ENCODE results near the gene RNF144B. TPM values are rescaled to one million over a fixed set of nuclear protein-coding genes. Genes with fewer than 3 reads are reported as not detected.

RNF144B gene
- total and polyA plus RNA-seq, 9 of the 15 experiments (the other 6 are each of a cell fraction or from before 2014, with no cell fraction given) = 0.01 TPM; not detected in 8

GRCh38 chr6:18420328-18420727, 33.2 kb downstream of the RNF144B start:
- Histone ChIP-seq H3K9me3 (replicated peaks; ENCODE audit: control insufficient read depth, insufficient read depth, low read depth, low read length) (no peaks in the 10 kb centered on the region), H3K9me1 (ENCODE audit: control insufficient read depth, insufficient read depth, low read length) (no peaks in the 10 kb centered on the region), H2AFZ (ENCODE audit: low read depth, low read length) (no peak overlapping the region), H4K20me1 (replicated peaks; ENCODE audit: control insufficient read depth, insufficient read depth, low read length) (no peaks in the 10 kb centered on the region), H3K27ac (ENCODE audit: extremely low read depth, low read depth, low read length) (no peak overlapping the region), H3K4me2 (ENCODE audit: insufficient read depth, low read length) (no peak overlapping the region), H3K27me3 (ENCODE audit: control insufficient read depth in 2 of 2, insufficient read depth in 2 of 2, low read length in 2 of 2) (no peaks in the 10 kb centered on the region), H3K4me3 (no peak overlapping the region), H3K4me1 (replicated peaks in 1 of 2; ENCODE audit: control insufficient read depth in 2 of 2, insufficient read depth in 2 of 2, low read length in 2 of 2) (no peaks in the 10 kb centered on the region), H3K79me2 (ENCODE audit: control insufficient read depth, insufficient read depth, low read length) (no peaks in the 10 kb centered on the region), H3K9ac (ENCODE audit: insufficient read depth in 1 of 2, low read depth in 2 of 2, low read length in 2 of 2) (no peak overlapping the region), H3K36me3 (ENCODE audit: control insufficient read depth, insufficient read depth, low read length) (no peaks in the 10 kb centered on the region)
- no TSS peak for BruUV-seq (replicated peaks)
- intact Hi-C loops (cut with micrococcal nuclease) = no loop called here
- in situ Hi-C loops (cut with MboI) = no loop called here
- CTCF ChIA-PET (ENCODE audit: low intra/inter-chr PET ratio) = no interaction called here
- TF ChIP-seq ZBTB43 (CRISPR knock-in tag; IDR thresholded peaks at IDR 0.05) = no peak
- no peak for TF ChIP-seq KAT8 (IDR thresholded peaks at IDR 0.05; ENCODE audit: low read depth)
- no peak for TF ChIP-seq ZNF384 (IDR thresholded peaks at IDR 0.05; ENCODE audit: low read depth, low read length)
- no peak for TF ChIP-seq ZNF347 (CRISPR knock-in tag; IDR thresholded peaks at IDR 0.05; ENCODE audit: low read depth)
- no peak for TF ChIP-seq PBX2 (CRISPR knock-in tag; IDR thresholded peaks at IDR 0.05; ENCODE audit: low read depth)
- no peak for TF ChIP-seq PBX2 (tag; conservative IDR thresholded peaks at IDR 0.05; ENCODE audit: low read depth)
- no peak for TF ChIP-seq GTF2F1 (IDR thresholded peaks at IDR 0.05; ENCODE audit: low read depth, low read length)
- no peak for TF ChIP-seq KDM4B (IDR thresholded peaks at IDR 0.05; ENCODE audit: borderline replicate concordance in 2 of 2, low read depth in 1 of 2)
- TF ChIP-seq ZNF3 (CRISPR knock-in tag; IDR thresholded peaks at IDR 0.05) = no peak
- TF ChIP-seq RBBP5 (IDR thresholded peaks at IDR 0.05; ENCODE audit: borderline replicate concordance, insufficient read depth, low read length, poor library complexity, severe bottlenecking) = no peak
- TF ChIP-seq ZNF280A (IDR thresholded peaks at IDR 0.05; ENCODE audit: low read depth, partially characterized antibody) = no peak
- no peak for TF ChIP-seq ZBTB49 (CRISPR knock-in tag; IDR thresholded peaks at IDR 0.05; ENCODE audit: borderline replicate concordance)
- no peak for TF ChIP-seq DMBX1 (CRISPR knock-in tag; IDR thresholded peaks at IDR 0.05; ENCODE audit: borderline replicate concordance)
- TF ChIP-seq MAFF (IDR thresholded peaks at IDR 0.05; ENCODE audit: low read length) = no peak
- FAIRE-seq (no peak), DNase-seq (ENCODE audit: extremely low read depth in 1 of 4, low spot score in 3 of 4) (no peak), ATAC-seq (no peak)
- POLR2A ChIA-PET = interaction anchor here (1.0 kb wide), 1 partner anchor 11 kb away, joined by 3 read pairs; no protein-coding TSS in a partner anchor
- 1% methylated on average over 3 of the region's 3 CpGs for WGBS (ENCODE audit: insufficient coverage, low coverage, missing lambda C conversion rate)

All from K562 (cell line).